Glomerular endothelial cell (primary cell): Measurements from ENCODE around the gene CHRNA9. TPM values are rescaled to one million over a fixed set of nuclear protein-coding genes. Genes with fewer than 3 reads are reported as not detected.
"Not testable (repeated sequence)": the region's sequence is repeated elsewhere in the genome, so short reads cannot be mapped to it uniquely, and the experiment has no call there.

Experiments
- DNase-seq: peaks from one replicate; pipeline ENCODE4 v3.0.0-alpha.2; 2011; ENCODE audit warnings: low read depth, low spot score; ENCODE audit errors: extremely low read depth
- total RNA-seq: library from RNA; depleted of rRNA; stranded (reverse); fragments of >200 nt; gene quantifications from 2 replicates; pipeline ENCODE4 v1.2.3, GENCODE V29; 2015

The CHRNA9 gene
- total RNA-seq, 1 donor from 2014 or later = not detected

- no peak for DNase-seq
Measured at GRCh38 chr4:40377512-40378365, 42.6 kb downstream of the CHRNA9 start.

GRCh38 chr4:40378619-40379018 lies 43.5 kb downstream of the CHRNA9 start:
- DNase-seq = no peak

GRCh38 chr4:40379248-40379647 lies 44.1 kb downstream of the CHRNA9 start:
- no peak for DNase-seq

DNA sequence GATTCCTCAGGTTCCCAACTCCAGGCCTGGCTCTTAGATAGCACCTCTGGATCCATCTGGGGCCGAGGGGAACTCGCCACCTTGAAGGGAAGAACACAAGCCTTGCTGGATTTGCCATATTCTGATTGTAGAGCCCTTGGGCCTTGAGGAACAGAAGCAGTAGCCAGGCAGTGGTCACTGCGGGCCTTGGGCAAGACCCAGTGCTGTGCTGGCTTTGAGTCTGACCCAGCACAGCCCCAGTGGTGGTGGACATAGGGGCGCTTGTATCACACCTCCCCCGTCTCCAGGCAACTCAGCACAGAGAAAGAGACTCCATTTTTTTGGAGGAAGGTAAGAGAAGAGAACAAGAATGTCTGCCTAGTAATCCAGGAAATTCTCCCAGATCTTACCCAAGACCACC lies 45.5 kb downstream of the CHRNA9 start:
- DNase-seq = no peak

DNA sequence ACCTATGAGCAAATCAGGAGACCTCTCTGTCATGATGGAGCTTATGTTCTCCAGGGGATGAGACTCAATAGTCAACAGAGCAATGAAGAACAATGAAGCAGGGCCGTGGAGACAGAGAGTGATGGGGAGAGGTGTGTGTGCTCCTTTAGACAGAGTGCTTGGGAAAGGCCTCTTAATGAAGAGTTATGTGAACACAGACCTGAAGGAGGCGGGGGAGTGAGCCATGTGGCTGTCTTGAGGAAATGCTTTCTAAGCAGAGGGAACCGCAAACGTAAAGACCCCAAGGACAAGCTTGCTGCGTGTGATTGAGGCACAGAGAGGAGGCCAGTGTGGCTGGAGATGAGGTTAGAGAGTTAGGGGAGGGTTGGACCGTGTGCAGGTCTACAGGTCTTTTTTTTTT lies 53.1 kb downstream of the CHRNA9 start:
- no peak for DNase-seq

DNA sequence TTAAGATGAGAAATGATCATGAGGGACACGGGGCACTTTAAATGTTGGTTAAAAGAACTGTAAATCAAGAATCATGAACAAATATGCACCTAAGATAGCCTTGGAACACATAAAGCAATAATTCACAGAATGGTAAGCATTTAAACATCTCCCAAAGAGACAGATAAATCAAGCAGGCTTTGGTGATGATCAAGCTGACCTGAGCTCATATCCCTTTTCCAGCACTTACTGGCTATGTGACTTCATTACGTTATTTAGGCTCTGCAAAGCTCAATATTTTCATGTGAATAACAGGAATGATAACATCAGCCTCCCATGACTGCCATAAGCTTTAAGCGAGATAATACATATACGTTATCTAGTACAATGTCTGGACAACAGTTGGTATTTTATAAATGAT lies 54.9 kb downstream of the CHRNA9 start:
- no peak for DNase-seq

- DNase-seq = not testable (repeated sequence)
Measured at GRCh38 chr4:40392241-40392640, 57.1 kb downstream of the CHRNA9 start.

- DNase-seq = no peak
Measured at GRCh38 chr4:40394236-40394635, 59.1 kb downstream of the CHRNA9 start.

GRCh38 chr4:40395166-40395900 lies 60.2 kb downstream of the CHRNA9 start:
- no peak for DNase-seq

GRCh38 chr4:40395908-40396793 lies 61.0 kb downstream of the CHRNA9 start:
- no peak for DNase-seq

- no peak for DNase-seq
Measured at GRCh38 chr4:40399578-40399977, 64.4 kb downstream of the CHRNA9 start.

DNA sequence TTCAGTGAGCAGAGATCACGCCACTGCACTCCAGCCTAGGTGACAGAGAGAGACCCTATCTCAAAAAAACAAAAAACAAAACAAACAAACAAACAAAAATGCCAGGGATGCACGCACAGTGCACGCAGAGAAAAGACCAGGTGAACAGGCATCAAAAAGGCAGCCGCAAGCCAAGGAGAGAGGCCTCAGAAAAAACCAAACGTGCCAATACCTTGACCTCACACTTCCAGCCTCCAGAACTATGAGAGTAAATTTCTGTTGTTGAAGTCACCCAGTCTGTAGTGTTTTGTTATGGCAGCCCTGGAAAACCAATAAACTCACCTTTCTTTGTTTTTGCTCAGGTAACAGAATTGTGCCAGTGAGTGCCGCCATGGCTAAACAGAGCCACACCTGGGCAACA lies 66.0 kb downstream of the CHRNA9 start:
- no peak for DNase-seq

GRCh38 chr4:40401631-40402030 lies 66.5 kb downstream of the CHRNA9 start:
- no peak for DNase-seq

GRCh38 chr4:40402556-40402955 lies 67.4 kb downstream of the CHRNA9 start:
- DNase-seq = no peak

- DNase-seq = no peak
Measured at GRCh38 chr4:40403081-40403480, 67.9 kb downstream of the CHRNA9 start.

Other genes with a start within 250 kb of the CHRNA9 start
- 0.82 TPM in 1 of 2 replicates, not detected in the other for gene RHOH, start 138.3 kb upstream of the CHRNA9 start, total RNA-seq